ENCODE data around the gene KITLG. TPM values are rescaled to one million over a fixed set of nuclear protein-coding genes. Genes with fewer than 3 reads are reported as not detected.

KITLG gene
- total RNA-seq, 1 experiment from 2014 or later, result 11.7 TPM

GRCh38 chr12:88585077-88585476 lies 4.8 kb upstream of the KITLG start:
- no peaks in the 10 kb centered on the region for H3K27me3 ChIP-seq (ENCODE audit: insufficient read depth, low read length)
- no peaks in the 10 kb centered on the region for H3K79me1 ChIP-seq (ENCODE audit: insufficient read depth, low read depth, low read length, poor library complexity, severe bottlenecking)
- no peak overlapping the region for H4K5ac ChIP-seq (ENCODE audit: insufficient read length, low read depth, low read length)
- H3K9me3 ChIP-seq (ENCODE audit: control insufficient read depth, low read depth, low read length), result no peaks in the 10 kb centered on the region
- H3K4me2 ChIP-seq (ENCODE audit: insufficient read depth, insufficient read length, low read length), result no peak overlapping the region
- no peak overlapping the region for H3T11ph ChIP-seq (ENCODE audit: low read length)
- H2BK20ac ChIP-seq (ENCODE audit: low read depth, low read length, poor library complexity, severe bottlenecking), result no peak overlapping the region
- H3K27me3 Mint-ChIP-seq (ENCODE audit: low read depth), result no peaks in the 10 kb centered on the region; the same call in none of the 2 replicates
- H3K4me3 Mint-ChIP-seq, result no peak overlapping the region
- WGBS (ENCODE audit: extremely low coverage, insufficient read length, low lambda C conversion rate), result no CpG with 5 or more reads among the region's 2 CpGs
- no peak overlapping the region for H2BK12ac ChIP-seq (ENCODE audit: insufficient read length, low read depth, low read length)
- no peak overlapping the region for H3K56ac ChIP-seq (ENCODE audit: insufficient read length, low read depth, low read length)
- no peak for TF ChIP-seq CTCF (conservative IDR thresholded peaks at IDR 0.05)
- H2BK120ac ChIP-seq (ENCODE audit: low read depth, low read length, poor library complexity, severe bottlenecking), result no peak overlapping the region
- H3K27ac ChIP-seq (ENCODE audit: insufficient read length, low read depth, low read length), result no peak overlapping the region
- no peak overlapping the region for H3K4ac ChIP-seq (ENCODE audit: low read depth, low read length)
- no peak overlapping the region for H3K23ac ChIP-seq (ENCODE audit: insufficient read length, low read depth, low read length)
- H2BK5ac ChIP-seq (ENCODE audit: insufficient read length, low read length), result no peak overlapping the region
- no peaks in the 10 kb centered on the region for H3K4me1 ChIP-seq (ENCODE audit: insufficient read depth, low read length)
- H3K36me3 Mint-ChIP-seq (ENCODE audit: insufficient read depth in 1 of 3, low read depth in 3 of 3), result peaks cover 14 to 29% (median 23%) of the 10 kb centered on the region in 3 experiments; a peak in 6 of 7 replicates
- H3K9me3 Mint-ChIP-seq, result peaks cover 29 to 30% of the 10 kb centered on the region in 2 experiments
- no peak overlapping the region for H3K27ac Mint-ChIP-seq
- H3K9ac ChIP-seq (ENCODE audit: extremely low read depth, insufficient read length, low read length), result no peak overlapping the region
- H2AFZ ChIP-seq (ENCODE audit: low read length), result no peak overlapping the region
- no peak overlapping the region for H2BK15ac ChIP-seq (ENCODE audit: low read depth, low read length)
- peaks cover 2% of the 10 kb centered on the region for H3K23me2 ChIP-seq (ENCODE audit: insufficient read length, low read depth, low read length, poor library complexity, severe bottlenecking)
- H3K4me1 Mint-ChIP-seq, result peaks cover 14% of the 10 kb centered on the region in 2 experiments
- no peak overlapping the region for H2AK5ac ChIP-seq (ENCODE audit: insufficient read length, low read length)
- no peaks in the 10 kb centered on the region for H4K20me1 ChIP-seq (ENCODE audit: control insufficient read depth, insufficient read depth, insufficient read length)
- no peak overlapping the region for H4K91ac ChIP-seq (ENCODE audit: insufficient read length, low read depth, low read length)
- H3K79me2 ChIP-seq (ENCODE audit: insufficient read depth, low read length), result no peaks in the 10 kb centered on the region
- no peak overlapping the region for H3K14ac ChIP-seq (ENCODE audit: insufficient read depth, low read length)
- no peak overlapping the region for H4K8ac ChIP-seq (replicated peaks; ENCODE audit: insufficient read length, low read depth, low read length)
- no peak for DNase-seq
- no peak overlapping the region for H3K18ac ChIP-seq (ENCODE audit: insufficient read length, low read depth, low read length)

Measured in H9 (cell line).